K562 (cell line): Measurements from ENCODE around the gene PCDHGA4. TPM values are rescaled to one million over a fixed set of nuclear protein-coding genes. Genes with fewer than 3 reads are reported as not detected.
A peak's percentile ranks its signal among the peaks of the same experiment; 100 is the strongest.

ENCODE experiments used
- ASH1L ChIP-seq: fragments of 450-650 bp; IDR thresholded peaks from 2 replicates; pipeline ENCODE4 v1.6.1; 2018; ENCODE audit warnings: borderline replicate concordance, mild to moderate bottlenecking, low read depth; ENCODE audit not compliant: partially characterized antibody
- CBX2 ChIP-seq: fragments of 200-600 bp; sonication (generic); IDR thresholded peaks from one replicate; pipeline ENCODE4 v1.6.1; 2012; ENCODE audit warnings: mild to moderate bottlenecking, low read length, inconsistent platforms; ENCODE audit not compliant: insufficient read depth, poor library complexity, severe bottlenecking
- CXXC5 ChIP-seq: fragments of 250-450 bp; sonication (Bioruptor Pico); IDR thresholded peaks from 2 replicates; pipeline ENCODE4 v1.8.0; 2022; ENCODE audit warnings: inconsistent platforms, mild to moderate bottlenecking, moderate library complexity
- FOXK1 ChIP-seq: sonication (generic); formaldehyde crosslinking; IDR thresholded peaks from 2 replicates; pipeline ENCODE4 v1.8.0; 2022; ENCODE audit warnings: missing genetic modification reagents, mild to moderate bottlenecking, borderline replicate concordance
- JUND ChIP-seq, 2 experiments: IDR thresholded peaks; 2 replicates in 1 of 2; 3 replicates in 1 of 2; pipeline ENCODE4 v1.6.1; 2011; ENCODE audit warnings: borderline replicate concordance in 2 of 2, low read depth in 2 of 2, low read length in 2 of 2, improper control_type of control experiment in 1 of 2, missing biosample characterization in 1 of 2, missing genetic modification characterization in 1 of 2, missing genetic modification reagents in 1 of 2
- MAFK ChIP-seq: IDR thresholded peaks from 2 replicates; pipeline ENCODE4 v1.6.1; 2011; ENCODE audit warnings: low read length, improper control_type of control experiment
- MYC ChIP-seq, 2 experiments: fragments of 250-450 bp in 1 of 2; sonication (Bioruptor Pico) in 1 of 2; IDR thresholded peaks; 2 replicates each; pipeline versions ENCODE4 v1.5.1 to v1.6.1; 2012 to 2021; ENCODE audit warnings: low read depth in 2 of 2, borderline replicate concordance in 1 of 2, improper control_type of control experiment in 1 of 2, low read length in 1 of 2, mild to moderate bottlenecking in 1 of 2, moderate library complexity in 1 of 2
- POLR2H ChIP-seq: IDR thresholded peaks from 2 replicates; pipeline ENCODE4 v1.6.1; 2016; ENCODE audit warnings: missing genetic modification characterization, low read depth, mild to moderate bottlenecking, control low read depth, missing compliant biosample characterization, moderate library complexity
- PRMT5 ChIP-seq: sonication (generic); formaldehyde crosslinking; IDR thresholded peaks from 2 replicates; pipeline ENCODE4 v1.5.0; 2020; ENCODE audit warnings: missing genetic modification reagents
- RAD51 ChIP-seq: fragments of 450-650 bp; IDR thresholded peaks from 2 replicates; pipeline ENCODE4 v1.7.1; 2016; ENCODE audit warnings: low read depth, mild to moderate bottlenecking, borderline replicate concordance
- RBBP5 ChIP-seq: fragments of 200-600 bp; sonication (generic); IDR thresholded peaks from 2 replicates; pipeline ENCODE4 v1.6.1; 2012; ENCODE audit warnings: borderline replicate concordance, mild to moderate bottlenecking, low read length, control low read depth, inconsistent platforms; ENCODE audit not compliant: insufficient read depth, poor library complexity, severe bottlenecking
- SAFB2 ChIP-seq: fragments of 200-400 bp; formaldehyde crosslinking; IDR thresholded peaks from 2 replicates; pipeline ENCODE4 v1.6.1; 2018; ENCODE audit warnings: borderline replicate concordance, low read length, low read depth, moderate library complexity; ENCODE audit not compliant: severe bottlenecking
- SETDB1 ChIP-seq: IDR thresholded peaks from one replicate; pipeline ENCODE4 v1.6.1; 2012; ENCODE audit warnings: low read length, control low read depth, inconsistent platforms
- SMARCA5 ChIP-seq: fragments of 450-650 bp; IDR thresholded peaks from 2 replicates; pipeline ENCODE4 v1.6.1; 2016
- SUPT5H ChIP-seq: fragments of 450-650 bp; IDR thresholded peaks from 2 replicates; pipeline ENCODE4 v1.6.1; 2016
- TRIM28 ChIP-seq: fragments of 450-650 bp; IDR thresholded peaks from 2 replicates; pipeline ENCODE4 v1.6.1; 2017
- ZNF133 ChIP-seq: fragments of 250-450 bp; sonication (Bioruptor Pico); IDR thresholded peaks from 2 replicates; pipeline ENCODE4 v1.4.0; 2020; ENCODE audit warnings: mild to moderate bottlenecking
- polyA plus RNA-seq, 8 experiments: library from polyadenylated mRNA; depleted of rRNA in 4 of 8; stranded (reverse) in 5 of 8; unstranded in 3 of 8; fragments of >200 nt; fragmentation: Nextera tagmentation in 2 of 8; fragmentation: Illumina TruSeq in 1 of 8; extraction: Ambion mirVana in 2 of 8; extraction: Trizol in 1 of 8; gene quantifications; 2 replicates each; pipeline versions ENCODE4 v1.2.1 to v1.2.3, GENCODE V29; 2011 to 2014; ENCODE audit warnings: inconsistent platforms in 1 of 8, missing spikeins in 1 of 8
- total RNA-seq, 7 experiments: library from RNA; depleted of rRNA in 6 of 7; stranded (reverse); fragments of >200 nt in 6 of 7; fragmentation: Illumina TruSeq in 2 of 7; extraction: Trizol in 2 of 7; gene quantifications; 2 replicates each; pipeline versions ENCODE4 v1.2.1 to v1.2.3, GENCODE V29; 2011 to 2021; ENCODE audit warnings: low replicate concordance in 1 of 7

Gene PCDHGA4
- total and polyA plus RNA-seq, 9 of the 15 experiments (the other 6 are each of a cell fraction or from before 2014, with no cell fraction given) = 0.12 to 0.40 (median 0.36) TPM; not detected in 2

GRCh38 chr5:141326088-141326854, 28.6 kb upstream of the PCDHGA4 start (continued):
- peak; percentile 61; the same call in 1 of the 2 replicates for TF ChIP-seq MAFK
- TF ChIP-seq MYC (IDR thresholded peaks at IDR 0.05; ENCODE audit: low read depth, low read length) = 0 out of 2 replicates have a peak, but pooled peaks have one; percentile 24
- TF ChIP-seq MYC (CRISPR knock-in tag; IDR thresholded peaks at IDR 0.05; ENCODE audit: borderline replicate concordance, low read depth) = no peak
- peak; percentile 61; the same call in 1 of the 2 replicates for TF ChIP-seq SUPT5H
- TF ChIP-seq SAFB2 = no peak
- no peak for TF ChIP-seq RBBP5
- no peak for TF ChIP-seq FOXK1
- TF ChIP-seq TRIM28 = 0 out of 2 replicates have a peak, but pooled peaks have one; percentile 31
- no peak for TF ChIP-seq ZNF133 (CRISPR knock-in tag)
- TF ChIP-seq RAD51 = no peak
- peak; percentile 48; the same call in 1 of the 2 replicates for TF ChIP-seq CXXC5
- TF ChIP-seq POLR2H (tag) = no peak
- TF ChIP-seq SMARCA5 = no peak
- no peak for TF ChIP-seq PRMT5 (CRISPR knock-in tag)
- no peak for TF ChIP-seq CBX2
- TF ChIP-seq ASH1L = peak; percentile 22
- TF ChIP-seq SETDB1 = no peak
- peak; percentile 24; the same call in 1 of the 2 replicates for TF ChIP-seq JUND (IDR thresholded peaks at IDR 0.05; ENCODE audit: borderline replicate concordance, low read depth, low read length)
- no peak for TF ChIP-seq JUND (tag; IDR thresholded peaks at IDR 0.05; ENCODE audit: borderline replicate concordance, low read depth, low read length)
